Endometrial microvascular endothelial cells (primary cell): Measurements from ENCODE around the gene SPEN. TPM values are rescaled to one million over a fixed set of nuclear protein-coding genes. Genes with fewer than 3 reads are reported as not detected.

Source experiments
- in situ Hi-C: cut with HindIII; loops from 2 replicates; pipeline ENCODE4 v1.10.0; 2017; ENCODE audit warnings: low sequenced_read_pairs, low pct_unique_long_range_greater_than_20kb; ENCODE audit errors: inconsistent ontology term
- total RNA-seq: library from RNA; depleted of rRNA; stranded (reverse); fragments of >200 nt; gene quantifications from one replicate; pipeline ENCODE4 v1.2.3, GENCODE V29; 2015; ENCODE audit errors: inconsistent ontology term

The SPEN gene
- total RNA-seq, 1 donor from 2014 or later = 16.5 TPM

DNA sequence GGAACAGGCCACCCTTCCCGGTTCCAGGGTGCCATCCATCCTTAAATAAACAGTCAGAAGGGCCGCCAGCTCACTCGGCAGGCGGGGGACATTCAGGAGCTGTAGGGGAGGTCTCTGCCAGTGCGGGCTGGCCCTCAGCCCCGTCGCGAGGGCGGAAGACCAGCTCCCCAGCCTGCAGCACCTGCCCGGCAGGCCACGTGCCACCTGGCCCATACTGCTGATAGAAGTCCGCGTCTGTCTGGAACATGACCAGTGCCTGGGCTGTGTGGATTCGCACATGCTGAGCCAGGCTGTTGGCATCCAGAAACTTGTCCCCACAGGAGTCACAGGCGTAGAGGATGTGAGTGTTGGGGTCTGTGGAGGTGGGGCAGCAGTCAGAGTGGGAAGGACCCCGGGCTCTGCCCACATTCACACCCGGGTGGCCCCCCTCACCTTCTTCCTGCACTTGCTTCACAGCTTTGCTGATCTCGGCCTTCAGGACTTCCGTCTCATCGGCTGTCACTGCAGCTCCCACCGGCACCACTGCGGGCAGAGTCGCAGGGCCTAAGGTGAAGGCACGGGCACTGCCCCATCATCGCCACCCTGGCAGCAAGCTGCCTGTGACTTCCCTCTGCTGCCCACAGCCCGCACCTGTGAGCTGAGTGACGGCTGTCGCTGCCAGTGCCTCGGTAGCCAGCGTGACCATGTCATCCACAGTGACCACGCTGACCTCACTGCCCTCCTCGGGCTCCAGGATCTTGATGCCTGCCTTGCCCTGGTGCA, 94.6 kb downstream of the SPEN start:
- in situ Hi-C loops = no loop called here

DNA sequence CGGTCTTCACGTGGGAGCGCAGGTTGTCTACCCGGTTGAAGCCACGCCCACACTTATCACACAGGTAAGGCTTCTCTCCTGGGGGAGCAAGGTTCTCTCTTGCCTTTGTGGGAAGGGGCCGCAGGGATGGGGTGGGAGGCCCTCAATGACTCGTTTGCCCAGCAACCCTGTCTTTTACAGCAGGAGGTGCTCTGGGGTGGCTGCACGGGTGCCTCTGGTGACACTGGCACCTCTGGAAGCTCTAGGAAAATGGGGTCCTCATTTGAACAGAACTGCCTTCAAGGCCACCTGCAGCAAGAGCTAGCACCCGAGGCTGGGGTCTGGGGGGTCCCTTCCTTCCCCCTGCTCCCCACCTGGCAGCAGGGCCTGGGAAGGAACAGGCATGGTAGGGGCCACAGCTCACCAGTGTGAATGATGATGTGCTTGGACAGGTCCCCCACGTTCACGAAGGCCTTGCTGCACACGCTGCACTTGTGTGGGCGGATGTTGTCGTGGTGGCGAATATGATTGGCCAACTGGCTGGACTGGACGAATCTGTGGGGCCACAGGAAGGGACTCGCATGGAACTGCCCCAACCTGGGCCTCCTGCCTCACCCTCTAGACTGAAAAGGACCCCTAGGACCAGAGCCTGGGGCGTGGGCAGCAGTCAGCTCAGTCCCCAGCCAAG, 95.3 kb downstream of the SPEN start:
- in situ Hi-C loops = no loop called here

- in situ Hi-C loops = no loop called here
Measured at GRCh38 chr1:15943328-15943991, 96.0 kb downstream of the SPEN start.

DNA sequence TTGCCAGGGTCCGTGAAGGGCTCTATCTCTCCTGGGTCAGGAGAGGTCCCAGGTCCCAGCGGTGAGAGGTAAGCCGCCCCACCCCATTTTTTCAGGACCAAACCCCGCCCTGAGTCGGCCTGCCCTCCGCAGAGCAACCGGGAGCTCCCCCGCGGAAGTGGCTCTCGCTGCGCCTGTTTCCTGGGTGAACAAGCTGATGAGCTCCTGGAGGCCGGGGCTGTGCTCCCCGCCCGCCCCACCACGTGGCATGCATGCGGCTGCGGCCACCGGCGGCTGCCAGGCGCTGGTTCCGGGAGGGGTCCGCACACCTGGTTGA, 96.4 kb downstream of the SPEN start:
- in situ Hi-C loops = no loop called here

GRCh38 chr1:15944308-15945010, 97.0 kb downstream of the SPEN start:
- in situ Hi-C loops = no loop called here

DNA sequence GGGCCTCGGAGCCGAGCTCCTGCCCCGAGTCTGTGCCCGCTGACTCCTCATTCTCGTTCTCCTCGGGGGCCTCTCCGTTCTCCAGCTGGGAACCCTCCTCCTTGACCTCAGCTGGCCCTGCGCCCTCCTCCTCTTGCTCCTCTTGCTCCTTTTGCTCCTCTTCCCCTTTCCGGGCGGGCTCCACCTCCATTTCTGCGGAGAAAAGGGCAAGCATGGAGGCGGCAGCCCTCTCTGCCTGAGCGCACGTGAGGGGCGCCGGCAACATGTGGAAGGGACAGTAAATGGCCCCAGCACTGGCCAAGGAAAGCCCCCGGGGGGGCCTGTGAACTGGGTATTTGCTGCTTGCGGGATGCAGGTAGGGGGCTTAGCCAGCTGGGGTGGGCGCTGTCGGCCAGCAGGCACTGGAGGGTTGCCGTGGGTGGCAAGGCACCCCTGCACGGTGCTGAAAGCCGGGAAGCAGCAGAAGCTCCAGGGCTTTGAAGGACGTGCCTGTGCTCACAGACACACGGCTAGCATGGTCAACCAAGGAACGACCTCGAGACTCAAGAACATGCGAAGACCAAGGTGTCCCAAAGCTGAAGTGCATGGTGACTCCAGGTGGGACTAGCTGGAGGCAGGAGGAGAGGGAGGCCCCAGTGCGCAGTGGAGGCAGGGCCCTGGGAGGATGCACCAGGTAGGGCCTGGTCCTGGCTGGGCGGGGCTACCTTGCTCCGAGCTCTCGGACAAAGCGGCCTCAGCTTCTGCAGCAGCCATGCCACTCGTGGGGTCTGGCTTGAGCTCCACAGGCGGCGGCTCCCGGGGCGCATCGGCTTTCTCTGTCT, 97.7 kb downstream of the SPEN start:
- in situ Hi-C loops = no loop called here

DNA sequence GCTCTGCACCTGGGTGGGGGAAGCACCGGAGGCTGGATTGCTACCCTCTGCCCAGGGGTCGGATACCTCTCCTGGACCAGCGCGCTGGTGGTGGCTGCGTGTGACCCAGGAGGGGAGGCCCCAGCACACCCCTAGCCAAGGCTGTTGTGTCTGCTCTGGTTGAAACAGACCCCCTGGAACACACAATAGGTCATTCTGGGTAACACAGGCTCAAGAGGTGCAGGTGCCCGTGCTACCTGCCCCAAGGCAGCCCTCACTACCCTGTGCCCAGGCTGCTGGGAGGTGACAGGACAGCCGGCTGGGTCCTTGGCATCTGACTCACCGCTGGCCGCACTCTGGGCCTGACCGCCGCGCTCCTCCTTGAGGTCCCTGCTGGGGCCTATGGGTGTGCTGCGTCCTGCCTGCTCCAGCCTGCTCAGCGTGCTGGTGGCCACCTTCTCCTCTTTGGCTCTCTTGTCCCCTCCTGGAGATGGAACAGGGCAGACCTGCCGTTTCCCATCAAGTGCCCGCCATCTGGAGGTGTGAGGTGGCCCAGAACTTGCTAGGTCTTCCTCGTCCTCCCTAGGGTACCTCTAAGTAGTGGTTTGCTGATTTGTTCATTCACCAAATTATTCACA, 98.4 kb downstream of the SPEN start:
- in situ Hi-C loops = no loop called here

GRCh38 chr1:15946571-15947381, 99.3 kb downstream of the SPEN start:
- in situ Hi-C loops = no loop called here

DNA sequence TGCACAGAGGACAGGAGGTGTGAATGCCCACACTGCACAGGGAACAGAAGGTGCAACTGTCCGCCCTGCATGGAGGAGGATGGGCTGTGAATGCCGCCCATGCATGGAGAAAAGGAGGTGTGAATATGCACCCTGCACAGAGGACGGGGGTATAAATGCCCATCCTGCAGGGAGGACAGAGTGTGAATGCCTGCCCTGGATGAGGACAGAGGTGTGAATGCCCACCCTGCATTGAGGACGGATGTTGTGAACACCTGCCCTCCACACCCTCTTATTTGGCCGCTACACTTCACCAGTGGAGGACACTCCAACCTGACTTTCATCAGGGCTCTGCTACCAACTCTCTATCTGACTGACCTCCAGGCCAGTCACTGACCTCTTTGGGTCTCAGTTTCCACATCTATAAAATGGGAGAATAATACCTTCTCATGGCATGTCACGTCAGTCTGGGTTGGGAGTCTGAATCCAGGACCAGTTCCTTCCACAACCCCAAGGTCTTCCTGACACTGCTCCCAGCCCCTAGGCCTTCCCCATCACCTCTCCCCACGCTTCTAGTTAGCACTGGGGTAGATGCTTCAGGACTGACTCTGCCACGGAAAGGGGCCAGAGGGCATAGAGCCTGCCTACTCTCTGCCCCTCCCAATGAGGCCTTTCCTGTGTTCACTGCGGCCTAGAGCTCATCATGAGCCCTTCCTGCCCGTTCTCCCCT, 100.0 kb downstream of the SPEN start:
- in situ Hi-C loops = no loop called here

DNA sequence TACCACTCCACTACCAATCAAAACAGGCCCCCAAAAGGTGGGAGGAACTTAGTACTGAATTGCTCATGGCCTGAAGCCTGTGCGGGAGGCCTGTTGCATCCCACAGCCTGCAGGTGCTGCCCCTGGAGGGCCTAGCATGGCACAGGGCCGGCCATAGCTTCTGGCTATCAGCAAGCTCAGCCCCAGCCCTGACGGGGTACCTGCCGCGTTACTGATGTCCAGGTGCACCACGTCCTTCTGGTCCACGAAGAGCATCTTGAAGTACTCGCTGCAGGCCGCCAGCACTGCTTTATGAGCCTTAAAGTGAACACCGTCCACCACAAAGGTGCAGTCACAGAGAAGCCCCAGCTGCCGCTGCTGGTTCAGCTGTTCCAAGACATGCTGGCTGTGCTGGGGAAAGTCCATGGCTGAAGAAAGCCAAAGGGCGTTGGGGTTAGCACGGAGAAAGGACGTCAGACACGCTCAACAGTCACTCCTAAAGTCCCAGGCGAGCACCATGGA, 100.6 kb downstream of the SPEN start:
- in situ Hi-C loops = no loop called here

DNA sequence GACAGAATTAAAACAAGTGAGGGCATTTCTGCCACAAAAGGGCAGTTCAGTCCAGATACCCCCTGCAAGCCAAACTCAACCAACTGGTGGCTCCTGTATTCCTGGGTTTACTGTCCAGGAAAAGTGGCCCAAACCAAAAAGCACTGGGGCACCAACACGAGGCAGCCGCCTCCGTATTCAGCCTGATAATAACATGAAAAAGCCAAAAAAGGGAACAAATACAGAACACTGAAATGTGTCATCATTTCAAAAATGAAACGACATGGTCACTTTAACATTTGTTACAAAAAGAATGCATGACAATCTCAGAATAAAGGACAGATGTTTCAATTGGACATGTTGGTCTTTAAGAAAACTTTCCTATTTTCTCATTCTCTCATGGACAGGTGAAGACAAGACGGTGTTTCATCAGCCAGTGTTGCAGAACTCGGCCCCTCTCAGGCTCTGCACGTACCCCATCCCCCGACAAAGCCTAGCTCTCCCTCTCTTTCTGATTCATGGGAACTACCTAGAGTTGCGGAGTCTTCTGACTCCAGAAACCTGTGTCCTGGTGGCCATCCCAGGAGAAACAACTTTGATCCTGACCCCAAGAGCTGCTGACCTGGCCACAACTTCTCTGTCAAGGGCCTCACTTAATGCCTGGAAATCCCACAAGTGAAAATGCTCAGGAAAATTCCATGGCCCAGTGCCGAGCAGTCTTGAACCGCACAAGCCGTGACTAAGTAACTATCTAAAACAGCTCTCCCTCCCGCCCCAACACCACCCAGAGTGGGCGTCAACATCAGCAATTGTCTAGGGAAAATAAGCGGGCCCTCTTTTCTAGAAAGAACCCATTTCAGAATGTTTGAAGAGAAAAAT, 101.3 kb downstream of the SPEN start:
- in situ Hi-C loops = no loop called here

DNA sequence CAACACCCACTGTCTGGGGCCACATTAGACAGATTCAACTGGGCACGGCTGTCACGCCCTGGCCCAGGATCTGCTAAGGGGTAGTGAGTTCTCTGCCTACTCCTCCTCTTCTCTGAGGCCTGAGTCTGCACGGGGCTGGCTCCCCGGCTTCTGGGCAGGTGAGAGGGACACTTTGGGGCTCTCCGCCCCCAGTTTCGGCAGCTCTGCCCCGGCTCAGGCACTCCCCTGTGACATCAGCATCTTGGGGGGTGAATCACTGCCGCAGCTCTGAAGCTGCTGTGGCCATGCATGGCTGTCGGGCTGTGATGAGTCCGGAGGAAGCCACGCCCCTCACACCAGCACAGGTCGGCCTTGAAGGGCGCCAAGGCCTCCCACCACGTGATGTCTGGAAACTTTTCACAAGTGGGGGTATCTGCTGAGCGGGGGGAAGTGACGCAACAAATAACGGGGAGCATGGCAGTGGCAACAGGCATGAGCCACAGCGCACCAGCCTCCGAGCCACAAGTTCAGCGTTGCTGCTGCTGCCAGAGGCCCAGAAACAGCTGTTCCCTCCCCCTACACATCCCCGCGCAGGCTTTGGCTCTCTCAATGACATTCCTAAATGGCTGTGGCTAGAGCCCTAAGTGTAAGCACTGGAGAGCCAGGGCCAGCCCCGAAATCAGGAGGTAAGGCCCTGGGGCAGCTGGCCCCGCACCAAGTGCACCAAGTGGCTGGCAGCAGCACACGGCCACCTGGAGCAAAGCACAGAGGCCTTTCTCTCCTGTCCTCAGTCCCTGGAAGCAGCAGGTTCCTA, 102.1 kb downstream of the SPEN start:
- in situ Hi-C loops = no loop called here

- in situ Hi-C loops = no loop called here
Measured at GRCh38 chr1:15950302-15950701, 102.8 kb downstream of the SPEN start.

GRCh38 chr1:15950763-15951295, 103.3 kb downstream of the SPEN start:
- in situ Hi-C loops = no loop called here
